Measurements from ENCODE around the gene ARL3.

ARL3 gene

GRCh38 chr10:102714621-102715455, 641 bp upstream of the ARL3 start, which contains the start of gene SFXN2:
Gene SFXN2, plus strand, starts transcription at chr10:102714636. Its CDS starts 12,001 bp downstream, at chr10:102726637.
- DNase-seq (ENCODE audit: low read depth), result no peak
- no peak for TF ChIP-seq CTCF (IDR thresholded peaks at IDR 0.05; ENCODE audit: low read length, missing control alignments)

GRCh38 chr10:102713539-102713813, 721 bp downstream of the ARL3 start:
- H3K4me3 ChIP-seq (replicated peaks; ENCODE audit: low read depth, low read length), result peak overlapping the region; percentile 95
- TF ChIP-seq CTCF (IDR thresholded peaks at IDR 0.05; ENCODE audit: low read length, missing control alignments), result peak; percentile 47

More at GRCh38 chr10:102714621-102715455, 641 bp upstream of the ARL3 start, which contains the start of gene SFXN2:
- H3K4me3 ChIP-seq (replicated peaks; ENCODE audit: low read depth, low read length), result peak within 1 kb of the TSS; percentile 95

GRCh38 chr10:102712843-102713538, 1.2 kb downstream of the ARL3 start:
- H3K4me3 ChIP-seq (replicated peaks; ENCODE audit: low read depth, low read length), result peak overlapping the region; percentile 95
- no peak for TF ChIP-seq CTCF (IDR thresholded peaks at IDR 0.05; ENCODE audit: low read length, missing control alignments)
- DNase-seq (ENCODE audit: low read depth), result no peak

More at GRCh38 chr10:102713539-102713813, 721 bp downstream of the ARL3 start:
- DNase-seq (ENCODE audit: low read depth), result no peak

- TF ChIP-seq CTCF (IDR thresholded peaks at IDR 0.05; ENCODE audit: low read length, missing control alignments), result no peak
- H3K4me3 ChIP-seq (replicated peaks; ENCODE audit: low read depth, low read length), result no peak overlapping the region
- DNase-seq (ENCODE audit: low read depth), result no peak
Observed at GRCh38 chr10:102712089-102712488, 2.1 kb downstream of the ARL3 start.

- TF ChIP-seq CTCF (IDR thresholded peaks at IDR 0.05; ENCODE audit: low read length, missing control alignments), result peak; percentile 12
- DNase-seq (ENCODE audit: low read depth), result peak; percentile 75
- no peak overlapping the region for H3K4me3 ChIP-seq (replicated peaks; ENCODE audit: low read depth, low read length)
Observed at GRCh38 chr10:102710609-102711008, 3.6 kb downstream of the ARL3 start.

GRCh38 chr10:102705531-102705930, 8.7 kb downstream of the ARL3 start:
- no peak for DNase-seq (ENCODE audit: low read depth)
- H3K4me3 ChIP-seq (replicated peaks; ENCODE audit: low read depth, low read length), result no peak overlapping the region
- no peak for TF ChIP-seq CTCF (IDR thresholded peaks at IDR 0.05; ENCODE audit: low read length, missing control alignments)

Measured in fibroblast of pulmonary artery (primary cell).